ENCODE results near the gene NAA16.
A peak's percentile ranks its signal among the peaks of the same experiment; 100 is the strongest.

The NAA16 gene

DNA sequence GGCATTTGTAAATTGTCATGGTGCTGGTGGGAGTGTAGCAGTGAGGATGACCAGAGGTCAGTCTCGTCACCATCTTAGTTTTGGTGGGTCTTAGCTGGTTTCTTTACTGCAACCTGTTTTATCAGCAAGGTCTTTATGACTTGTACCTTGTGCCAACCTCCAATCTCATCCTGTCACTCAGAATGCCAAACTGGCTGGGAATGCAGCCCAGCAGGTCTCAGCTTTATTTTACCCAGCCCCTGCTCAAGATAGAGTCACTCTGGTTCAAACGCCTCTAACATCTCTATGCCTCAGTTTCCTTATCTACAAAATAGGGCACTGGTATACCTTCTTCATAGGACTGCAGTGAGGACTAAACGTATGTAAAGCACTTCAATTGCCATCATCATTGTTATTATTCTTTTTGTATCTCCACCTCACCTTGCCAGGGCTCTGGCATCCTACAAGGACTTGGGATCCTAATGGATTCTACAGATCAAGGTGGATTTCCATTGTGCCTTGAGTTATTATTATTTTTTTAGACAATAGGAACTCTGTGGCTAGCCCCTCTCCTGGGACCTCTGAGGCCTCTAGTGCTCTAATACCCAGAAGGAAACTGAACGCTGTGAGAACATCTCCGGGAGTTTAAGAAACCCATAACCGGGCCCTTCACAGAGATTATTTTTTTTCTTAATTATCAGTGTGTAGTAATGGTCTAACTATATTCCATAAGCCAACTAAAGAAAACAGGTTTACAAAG, 77.2 kb downstream of the NAA16 start:
- no peaks in the 10 kb centered on the region for H3K4me1 ChIP-seq
- H3K4me3 ChIP-seq (ENCODE audit: low read depth, low read length): no peak overlapping the region
- no peaks in the 10 kb centered on the region for H3K36me3 ChIP-seq
- H3K9me3 ChIP-seq: no peaks in the 10 kb centered on the region
- no peaks in the 10 kb centered on the region for H3K27me3 ChIP-seq
- TF ChIP-seq, protein P1, sequence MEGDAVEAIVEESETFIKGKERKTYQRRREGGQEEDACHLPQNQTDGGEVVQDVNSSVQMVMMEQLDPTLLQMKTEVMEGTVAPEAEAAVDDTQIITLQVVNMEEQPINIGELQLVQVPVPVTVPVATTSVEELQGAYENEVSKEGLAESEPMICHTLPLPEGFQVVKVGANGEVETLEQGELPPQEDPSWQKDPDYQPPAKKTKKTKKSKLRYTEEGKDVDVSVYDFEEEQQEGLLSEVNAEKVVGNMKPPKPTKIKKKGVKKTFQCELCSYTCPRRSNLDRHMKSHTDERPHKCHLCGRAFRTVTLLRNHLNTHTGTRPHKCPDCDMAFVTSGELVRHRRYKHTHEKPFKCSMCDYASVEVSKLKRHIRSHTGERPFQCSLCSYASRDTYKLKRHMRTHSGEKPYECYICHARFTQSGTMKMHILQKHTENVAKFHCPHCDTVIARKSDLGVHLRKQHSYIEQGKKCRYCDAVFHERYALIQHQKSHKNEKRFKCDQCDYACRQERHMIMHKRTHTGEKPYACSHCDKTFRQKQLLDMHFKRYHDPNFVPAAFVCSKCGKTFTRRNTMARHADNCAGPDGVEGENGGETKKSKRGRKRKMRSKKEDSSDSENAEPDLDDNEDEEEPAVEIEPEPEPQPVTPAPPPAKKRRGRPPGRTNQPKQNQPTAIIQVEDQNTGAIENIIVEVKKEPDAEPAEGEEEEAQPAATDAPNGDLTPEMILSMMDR (IDR thresholded peaks at IDR 0.05; ENCODE audit: low read depth, low read length): no peak
- no peak for DNase-seq

DNA sequence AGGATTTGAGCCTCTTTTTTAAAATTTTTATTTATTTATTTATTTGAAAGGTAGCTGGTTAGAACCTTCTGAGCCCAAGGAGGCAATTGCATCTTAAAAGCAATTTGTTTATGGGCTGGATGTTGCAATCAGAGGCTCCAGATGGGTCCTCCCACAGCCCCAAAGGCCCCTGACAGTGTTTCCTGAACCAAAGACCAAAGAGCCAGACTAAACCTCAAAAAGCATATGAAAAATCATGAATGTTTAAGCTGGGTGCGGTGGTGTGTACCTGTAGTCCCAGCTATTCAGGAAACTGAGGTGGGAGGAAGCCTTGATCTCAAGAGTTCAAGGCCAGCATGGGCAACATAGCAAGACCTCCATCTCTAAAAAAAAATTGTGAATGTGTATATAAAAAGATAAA, 78.5 kb downstream of the NAA16 start:
- Histone ChIP-seq H3K36me3 (no peaks in the 10 kb centered on the region), H3K4me3 (ENCODE audit: low read depth, low read length) (no peak overlapping the region), H3K4me1 (no peaks in the 10 kb centered on the region), H3K27me3 (no peaks in the 10 kb centered on the region), H3K9me3 (no peaks in the 10 kb centered on the region)
- TF ChIP-seq, protein P1 (IDR thresholded peaks at IDR 0.05; ENCODE audit: low read depth, low read length): no peak
- no peak for DNase-seq

DNA sequence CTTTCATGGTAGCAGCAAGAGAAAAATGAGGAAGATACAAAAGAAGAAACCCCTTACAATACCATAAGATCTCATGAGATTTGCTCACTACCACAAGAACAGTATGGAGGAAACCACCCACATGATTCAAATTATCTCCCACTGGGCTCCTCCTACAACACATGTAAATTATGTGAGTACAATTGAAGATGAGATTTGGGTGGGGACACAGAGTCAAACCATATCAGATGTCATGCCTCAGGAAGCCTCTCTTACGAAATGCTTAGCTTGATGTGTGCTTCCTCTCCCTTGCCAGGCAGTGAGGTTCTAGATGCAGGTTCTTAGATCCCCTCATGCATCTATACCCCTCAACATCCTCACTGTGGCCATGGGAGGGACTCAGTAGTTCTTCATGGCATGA, 83.1 kb downstream of the NAA16 start:
- Histone ChIP-seq H3K4me1 (no peaks in the 10 kb centered on the region), H3K36me3 (no peaks in the 10 kb centered on the region), H3K4me3 (ENCODE audit: low read depth, low read length) (no peak overlapping the region), H3K9me3 (no peaks in the 10 kb centered on the region), H3K27me3 (no peaks in the 10 kb centered on the region)
- no peak for DNase-seq
- TF ChIP-seq, protein P1 (IDR thresholded peaks at IDR 0.05; ENCODE audit: low read depth, low read length): no peak

DNA sequence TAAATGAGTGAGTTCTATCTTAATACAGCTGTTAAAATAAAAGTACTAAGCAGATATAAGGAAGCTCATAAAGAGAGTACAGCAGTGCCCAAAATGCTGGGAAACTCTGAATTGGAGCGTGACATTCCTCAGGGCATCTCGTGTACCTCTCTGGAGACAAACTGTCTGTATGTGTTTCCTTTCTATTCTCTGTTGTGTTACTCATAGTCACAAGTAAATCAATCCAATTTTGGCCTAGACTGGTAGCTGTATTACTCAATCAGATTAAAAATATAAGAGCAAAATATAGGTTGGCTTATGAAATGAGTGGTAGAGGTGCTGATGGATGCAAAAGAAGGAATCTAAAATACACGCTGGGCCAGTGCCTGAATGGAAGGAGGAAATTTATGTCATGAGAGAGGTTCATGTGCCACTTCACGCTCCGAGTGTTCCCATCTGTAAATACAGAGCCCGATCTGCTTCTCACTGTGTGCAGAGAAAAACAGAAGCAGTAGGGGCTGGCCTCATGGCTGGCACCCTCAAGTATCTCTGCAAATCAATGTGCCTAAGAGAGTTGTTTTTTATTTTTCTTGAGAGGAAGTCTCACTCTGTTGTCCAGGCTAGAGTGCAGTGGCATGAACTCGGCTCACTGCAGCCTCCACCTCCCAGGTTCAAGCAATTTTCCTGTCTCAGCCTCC, 87.6 kb downstream of the NAA16 start:
- no peaks in the 10 kb centered on the region for H3K27me3 ChIP-seq
- H3K9me3 ChIP-seq: no peaks in the 10 kb centered on the region
- no peaks in the 10 kb centered on the region for H3K36me3 ChIP-seq
- no peaks in the 10 kb centered on the region for H3K4me1 ChIP-seq
- no peak for DNase-seq
- TF ChIP-seq, protein P1 (IDR thresholded peaks at IDR 0.05; ENCODE audit: low read depth, low read length): no peak
- no peak overlapping the region for H3K4me3 ChIP-seq (ENCODE audit: low read depth, low read length)

DNA sequence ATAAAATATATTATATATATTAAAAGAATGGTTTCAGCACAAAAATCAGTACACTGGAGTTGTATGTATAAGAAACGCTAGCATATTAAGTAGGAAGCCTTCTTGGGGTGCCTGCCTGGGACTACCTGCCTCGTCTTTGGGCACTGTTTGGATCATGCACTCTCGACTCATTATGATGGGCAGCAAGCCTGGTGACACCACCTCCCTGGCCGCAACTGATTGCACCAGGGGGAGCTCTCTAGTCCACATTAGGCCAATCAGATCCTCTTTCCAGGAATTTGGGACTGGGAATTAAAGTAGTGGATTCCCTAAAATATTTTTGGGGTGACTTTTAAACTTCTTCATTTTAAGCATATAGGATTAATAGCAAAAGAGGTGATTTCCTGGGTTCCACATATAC, 90.3 kb downstream of the NAA16 start:
- no peak overlapping the region for H3K4me3 ChIP-seq (ENCODE audit: low read depth, low read length)
- TF ChIP-seq, protein P1 (IDR thresholded peaks at IDR 0.05; ENCODE audit: low read depth, low read length): peak; percentile 51
- no peaks in the 10 kb centered on the region for H3K27me3 ChIP-seq
- DNase-seq: peak; percentile 42
- no peaks in the 10 kb centered on the region for H3K36me3 ChIP-seq
- no peaks in the 10 kb centered on the region for H3K9me3 ChIP-seq
- no peaks in the 10 kb centered on the region for H3K4me1 ChIP-seq
